NCI-H2196 (cell line): ENCODE data around the gene TAS1R3.

Experiments
- DNase-seq: peaks from one replicate; lab custom pipeline; 2025; ENCODE audit not compliant: unreplicated experiment; lab: John Stamatoyannopoulos, UW

TAS1R3 gene

DNA sequence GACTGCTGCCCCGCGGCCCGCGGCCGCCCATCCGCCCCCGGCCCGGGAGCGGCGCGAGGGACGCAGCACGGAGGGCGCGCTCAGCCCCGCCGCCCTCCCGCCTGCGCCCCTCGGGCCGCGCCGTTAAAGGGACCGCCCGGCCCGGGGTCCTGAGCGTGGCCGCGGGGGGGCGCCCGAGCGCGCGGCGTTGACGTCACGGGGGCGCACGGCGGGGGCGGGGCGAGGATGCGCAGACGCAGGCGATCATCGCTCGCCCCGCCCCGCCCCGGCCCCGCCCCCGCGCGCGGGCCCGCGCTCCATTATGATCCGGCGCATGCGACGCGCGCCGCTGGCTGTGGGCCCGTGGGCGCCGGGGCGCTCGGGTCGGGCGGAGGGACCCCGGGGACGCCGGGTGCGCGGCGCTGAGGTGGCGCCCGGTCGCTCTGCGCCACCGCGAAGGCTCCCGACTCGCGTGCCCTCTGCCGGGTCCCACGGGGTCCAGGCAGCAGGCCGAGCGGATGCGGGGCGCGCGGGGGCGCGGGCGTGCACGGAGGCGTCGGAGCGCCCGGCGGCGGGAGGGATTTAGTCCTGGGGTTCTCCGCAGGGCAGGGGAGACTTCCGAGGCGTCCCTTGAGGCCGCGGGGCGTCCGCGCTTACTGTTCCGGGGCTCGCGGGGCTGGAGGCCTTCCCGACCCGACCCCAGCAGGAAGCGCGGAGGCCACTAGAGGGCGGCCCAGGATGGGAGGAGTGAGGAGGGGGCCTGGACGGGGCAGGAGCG, 18.4 kb downstream of the TAS1R3 start, which contains the start of gene DVL1:
Gene DVL1 (minus strand): TSS at position 163 of the 757 bp plus-strand sequence. CDS start 353 bp downstream, outside the sequence.
- peak; percentile 68 for DNase-seq

DNA sequence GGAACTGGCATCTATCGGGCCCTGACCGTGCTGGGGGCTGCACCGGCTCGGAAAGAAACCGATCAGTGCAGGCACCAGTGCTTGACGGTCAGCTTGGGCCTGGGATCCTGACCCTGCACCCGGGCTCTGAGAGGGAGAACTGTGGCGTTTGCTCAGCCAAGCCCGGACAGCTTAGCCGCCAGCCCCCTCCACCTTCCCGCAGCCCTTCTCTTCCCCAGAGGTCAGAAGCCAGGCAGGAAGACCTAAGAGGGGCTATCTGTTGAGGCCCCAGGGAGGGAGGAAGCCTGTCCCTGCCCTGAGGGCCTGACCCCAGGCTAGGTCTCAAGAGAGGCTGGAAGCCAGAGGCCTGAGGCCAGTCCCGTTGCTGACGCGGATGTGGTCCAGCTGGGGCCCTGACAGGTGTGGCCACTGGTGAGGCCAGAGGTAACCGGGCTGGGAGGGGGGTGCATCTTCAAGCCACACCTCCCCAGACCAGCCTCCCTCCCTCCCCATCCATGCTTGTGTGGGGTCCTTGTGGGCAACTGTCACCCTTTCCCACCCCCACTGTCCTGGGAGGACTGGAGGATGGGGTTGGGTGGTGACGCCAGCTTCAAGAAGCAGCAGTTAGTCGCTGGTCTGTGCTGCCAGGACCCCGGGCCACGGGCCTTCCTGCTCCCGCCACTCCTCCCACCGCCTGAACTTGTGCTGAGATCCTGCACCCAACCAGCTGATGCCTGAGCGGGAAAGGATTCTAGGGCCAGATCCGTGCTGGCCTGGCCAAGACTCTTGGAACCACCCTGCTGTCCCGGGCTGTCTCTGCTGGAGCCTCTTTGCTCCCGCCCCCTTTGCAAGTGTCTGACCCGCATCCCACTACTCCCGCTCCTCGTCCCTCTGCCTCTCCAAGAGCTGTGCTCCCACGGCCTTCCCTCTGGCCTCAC, 20.7 kb downstream of the TAS1R3 start:
- no peak for DNase-seq

DNA sequence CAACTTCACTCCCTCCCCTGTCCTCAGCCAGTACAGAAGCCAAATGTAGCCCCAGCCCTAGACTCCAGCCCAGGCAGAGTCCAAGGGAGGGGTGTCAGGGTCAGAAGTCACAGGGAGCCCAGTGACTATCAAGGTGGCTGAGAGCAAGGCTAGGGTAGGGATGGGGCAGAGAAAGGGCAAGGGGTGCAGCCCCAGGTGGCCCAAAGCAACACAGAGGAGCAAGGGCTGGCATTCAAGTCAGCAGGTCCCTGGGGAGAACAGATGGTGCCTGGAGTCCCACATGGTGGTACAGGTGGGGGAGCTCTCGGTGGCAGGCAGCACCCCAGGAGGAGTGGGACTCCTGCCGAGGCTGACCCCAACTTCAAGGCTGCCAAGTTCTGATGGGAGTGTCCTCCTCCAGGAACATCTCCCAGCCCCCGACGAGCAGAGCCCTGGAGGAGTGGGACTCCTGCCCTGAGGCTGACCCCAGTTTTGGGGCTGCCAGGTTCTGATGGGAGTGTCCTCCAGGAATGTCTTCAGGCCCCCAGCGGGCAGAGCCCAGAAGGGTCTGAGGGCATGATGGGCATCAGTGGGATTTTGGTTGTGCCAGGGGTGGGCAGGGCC, 21.8 kb downstream of the TAS1R3 start:
- DNase-seq: no peak

DNA sequence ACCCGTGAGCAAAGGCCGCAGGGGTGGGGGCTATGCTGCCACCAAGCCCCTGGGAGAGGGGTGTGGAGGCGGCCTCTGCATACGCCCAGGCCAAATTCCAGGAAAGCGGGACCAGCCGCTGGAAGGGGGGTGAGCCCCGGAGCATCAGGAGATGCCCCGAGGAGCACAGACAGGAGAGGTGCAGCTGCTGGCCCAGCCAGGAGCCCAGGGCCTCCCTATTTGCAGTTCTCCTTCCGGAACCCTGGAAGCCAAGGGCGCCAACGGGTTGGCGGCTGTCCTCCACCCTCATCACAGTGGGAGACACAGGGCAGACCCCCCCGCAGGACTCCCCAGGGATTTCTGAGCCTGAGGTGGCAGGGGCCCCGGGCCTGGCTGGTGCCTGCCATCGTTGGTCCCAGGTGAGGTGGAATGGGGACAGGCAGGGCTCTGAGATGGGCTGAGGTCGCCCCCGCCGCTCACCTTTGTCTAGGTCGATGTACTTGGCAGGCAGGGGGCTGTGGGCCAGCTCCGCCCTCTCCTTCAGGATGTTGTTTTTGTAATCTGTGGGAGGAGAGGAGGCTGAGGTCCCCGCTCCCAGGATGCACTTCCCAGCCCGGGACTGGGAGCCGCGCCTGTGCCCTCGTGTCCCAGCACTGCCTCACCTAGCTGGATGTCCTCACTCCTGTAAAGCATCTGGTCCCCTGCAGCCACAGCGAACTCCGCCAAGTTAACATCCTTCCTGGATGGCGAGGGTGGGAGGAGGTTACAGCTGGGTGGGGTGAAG, 22.5 kb downstream of the TAS1R3 start:
- no peak for DNase-seq

DNA sequence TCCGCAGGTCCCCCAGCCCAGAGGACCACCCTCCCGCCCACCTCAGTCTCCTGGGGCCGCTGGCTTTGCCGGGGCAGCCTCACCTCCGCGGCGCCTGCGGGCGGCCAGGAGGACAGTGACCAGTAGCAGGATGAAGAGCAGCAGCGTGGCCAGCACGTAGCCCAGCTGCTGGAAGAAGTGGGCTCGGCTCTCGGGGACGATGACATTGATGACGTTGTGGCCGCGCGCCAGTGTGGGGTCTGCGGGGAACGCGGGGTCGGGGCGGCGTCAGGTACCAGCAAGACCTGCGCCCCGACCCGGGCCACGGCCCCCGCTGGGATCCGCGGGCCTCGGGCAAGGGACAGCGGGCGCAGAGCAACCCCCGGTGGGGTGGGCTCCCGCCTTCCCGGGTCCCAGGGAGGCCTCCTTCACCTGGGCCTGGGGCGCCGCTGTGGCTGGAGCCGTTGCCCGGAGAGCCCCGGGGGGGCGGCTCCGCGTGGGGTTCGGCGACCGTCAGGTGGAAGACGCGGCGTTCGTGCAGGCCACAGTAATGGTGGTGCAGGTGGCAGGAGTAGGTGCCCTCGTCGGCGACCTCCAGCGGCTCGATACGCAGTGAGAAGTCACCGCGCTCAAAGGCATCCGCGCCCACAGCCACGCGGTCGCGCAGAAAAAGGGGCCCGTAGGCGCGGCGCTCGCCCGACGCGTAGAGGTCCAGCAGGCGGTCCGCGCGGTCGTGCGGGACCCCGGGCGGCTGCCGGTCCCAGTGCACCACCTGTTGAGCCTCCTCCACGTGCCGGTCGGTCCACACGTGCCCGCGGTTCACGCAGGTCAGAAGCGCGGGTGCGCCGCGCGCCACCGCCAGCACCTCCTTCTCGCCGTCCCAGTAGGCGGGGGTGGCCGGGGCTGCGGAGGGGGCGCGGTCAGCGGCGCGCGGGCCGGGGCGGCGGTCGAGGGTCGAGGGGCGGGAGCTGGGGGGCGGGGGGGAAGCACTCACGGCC, 23.5 kb downstream of the TAS1R3 start:
- DNase-seq: no peak

DNA sequence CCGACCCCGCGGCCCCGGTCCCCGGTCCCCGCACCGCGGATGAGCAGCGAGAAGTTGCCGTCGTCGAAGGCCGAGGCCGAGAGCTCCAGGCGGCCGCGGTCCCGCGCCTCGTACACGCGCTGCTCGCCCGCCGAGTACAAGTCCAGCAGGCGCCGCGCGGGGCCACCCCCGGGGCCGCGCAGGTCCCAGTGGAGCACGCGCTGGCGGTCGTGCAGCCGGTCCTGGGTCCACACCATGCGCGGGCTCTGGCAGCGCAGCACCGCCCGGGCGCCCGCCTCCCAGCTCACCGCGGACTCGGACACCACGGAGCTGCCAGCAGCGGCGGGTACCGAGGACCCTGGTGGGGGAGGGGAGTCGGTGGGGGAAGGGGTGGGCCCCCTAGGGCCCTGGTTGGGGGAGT, 24.3 kb downstream of the TAS1R3 start:
- DNase-seq: peak; percentile 73

DNA sequence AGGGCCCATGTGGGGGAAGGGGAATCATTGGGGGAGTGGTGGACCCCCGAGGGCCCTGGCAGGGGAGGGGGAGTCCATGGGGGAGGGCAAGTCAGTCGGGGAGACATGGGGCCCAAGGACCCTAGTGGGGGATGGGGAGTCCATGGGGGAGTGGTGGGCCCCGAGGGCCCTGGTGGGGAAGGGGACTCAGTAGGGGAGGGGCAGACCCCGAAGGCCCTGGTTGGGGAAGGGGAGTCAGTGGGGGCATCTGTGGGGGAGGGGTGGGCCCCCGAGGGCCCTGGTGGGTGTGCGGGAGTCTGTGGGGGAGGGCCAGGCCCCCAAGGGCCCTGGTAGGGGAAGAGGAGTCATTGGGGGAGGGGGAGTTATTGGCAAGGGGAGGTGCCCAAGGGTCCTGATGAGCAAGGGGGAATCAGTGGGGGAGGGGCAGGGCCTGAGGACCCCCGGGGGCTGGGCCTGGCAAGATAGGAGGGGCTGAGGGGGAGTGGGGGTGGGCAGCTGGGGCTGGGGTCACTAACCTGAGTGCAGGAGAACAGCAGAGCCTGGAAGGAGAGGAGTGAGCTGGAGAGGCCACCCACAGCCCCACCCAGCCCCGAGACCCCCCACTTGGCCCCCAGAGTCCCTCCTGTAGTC, 25.2 kb downstream of the TAS1R3 start:
- no peak for DNase-seq

DNA sequence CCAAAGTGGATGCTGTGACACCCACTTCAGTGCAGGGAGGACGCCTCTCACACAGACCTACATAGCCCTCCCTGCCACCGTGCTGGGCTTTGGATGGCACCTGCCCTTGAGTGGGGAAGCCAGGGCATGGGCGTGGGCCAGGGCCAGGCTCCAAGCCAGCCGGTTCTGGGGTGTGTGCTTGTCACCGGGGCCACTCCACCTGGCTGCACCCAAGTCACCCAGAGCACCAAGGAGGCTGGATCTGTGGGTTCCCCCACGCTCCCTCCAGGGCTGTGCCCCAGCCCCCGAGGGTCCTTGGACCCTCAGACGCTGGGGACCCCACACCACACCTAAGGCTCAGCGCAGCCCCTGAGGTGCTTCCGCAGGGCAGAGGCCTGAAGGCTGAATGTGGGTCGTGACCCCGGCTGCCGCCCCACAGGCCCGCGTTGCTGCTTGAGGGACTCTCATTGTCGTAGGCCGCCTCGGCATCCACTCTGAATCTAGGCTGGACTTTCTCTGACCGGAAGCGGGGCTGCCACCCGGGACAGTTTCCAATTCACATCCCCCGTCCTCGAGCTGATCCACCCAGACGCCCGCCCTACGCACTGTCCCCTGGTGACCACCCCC, 25.8 kb downstream of the TAS1R3 start:
- DNase-seq: peak; percentile 20

DNA sequence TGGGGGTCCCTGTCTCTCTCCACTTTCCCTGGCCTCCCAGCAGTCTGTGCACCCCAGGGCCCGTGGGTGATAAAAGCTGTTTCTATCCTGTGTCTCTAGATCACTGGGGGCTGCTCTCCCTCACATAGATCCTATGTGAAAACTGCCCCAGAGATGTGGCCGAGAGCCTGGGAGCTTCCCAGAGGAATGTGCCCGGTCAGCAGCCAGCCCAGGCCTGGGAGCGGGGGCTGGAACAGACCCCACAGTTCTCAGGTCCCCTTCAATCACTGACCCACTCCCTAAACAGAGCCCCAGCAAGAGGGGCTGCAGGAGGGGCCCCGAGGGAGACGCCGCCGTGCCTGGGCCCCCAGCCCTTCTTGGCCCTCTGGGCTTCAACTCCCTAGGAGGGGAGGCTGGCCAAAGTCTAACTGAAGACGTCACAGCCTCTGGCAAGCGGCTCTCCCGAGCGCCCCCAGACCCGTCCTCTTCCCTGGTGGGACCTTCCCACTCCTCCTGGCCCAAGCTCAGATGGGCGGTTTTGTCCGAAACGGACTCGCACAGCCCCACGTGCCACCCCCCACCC, 26.9 kb downstream of the TAS1R3 start:
- DNase-seq: no peak

DNA sequence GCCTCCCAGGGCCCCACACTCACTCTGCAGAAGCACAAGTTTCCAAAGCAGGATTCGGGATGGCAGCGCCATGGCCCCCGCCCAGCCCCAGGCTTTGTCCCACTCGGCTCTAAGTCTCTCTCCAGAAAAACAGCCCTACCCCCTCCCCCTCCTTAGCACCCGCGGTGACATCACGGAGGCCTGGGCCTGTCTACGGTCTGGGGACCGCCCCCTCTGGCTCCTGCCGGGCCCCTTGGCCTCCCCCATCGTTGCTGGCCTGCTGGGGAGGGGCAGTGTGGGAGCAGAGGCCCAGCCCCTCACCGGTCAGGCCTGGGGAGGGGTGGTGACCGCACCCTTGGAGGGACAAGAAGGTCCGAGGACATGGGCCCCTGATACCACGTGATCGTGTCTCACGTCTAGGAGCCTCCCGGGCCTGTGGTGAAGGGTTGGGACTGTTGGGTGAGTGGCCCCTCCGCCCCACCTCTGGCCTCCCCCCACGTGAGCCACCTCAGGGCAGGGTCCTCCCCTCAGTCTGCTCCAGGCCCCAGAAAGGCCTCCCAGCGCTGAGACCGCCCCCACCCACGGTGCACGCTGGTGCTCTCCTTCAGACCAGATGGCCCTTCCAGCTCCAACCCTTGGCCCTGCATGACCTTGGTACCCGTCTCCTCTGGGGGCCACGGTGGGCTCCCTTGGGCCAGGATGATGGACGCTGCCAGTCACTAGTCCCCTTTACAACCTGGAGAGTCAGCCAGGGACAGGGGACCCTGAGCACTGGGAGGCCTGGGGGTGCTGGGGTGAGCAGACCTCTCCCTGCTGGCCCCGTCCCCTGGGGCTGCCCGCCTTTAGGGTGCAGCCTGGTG, 27.6 kb downstream of the TAS1R3 start, which contains the start of gene MXRA8:
Gene MXRA8 (minus strand): TSS at position 123 of the 839 bp plus-strand sequence. CDS start 51 bp downstream, at position 72.
- no peak for DNase-seq

DNA sequence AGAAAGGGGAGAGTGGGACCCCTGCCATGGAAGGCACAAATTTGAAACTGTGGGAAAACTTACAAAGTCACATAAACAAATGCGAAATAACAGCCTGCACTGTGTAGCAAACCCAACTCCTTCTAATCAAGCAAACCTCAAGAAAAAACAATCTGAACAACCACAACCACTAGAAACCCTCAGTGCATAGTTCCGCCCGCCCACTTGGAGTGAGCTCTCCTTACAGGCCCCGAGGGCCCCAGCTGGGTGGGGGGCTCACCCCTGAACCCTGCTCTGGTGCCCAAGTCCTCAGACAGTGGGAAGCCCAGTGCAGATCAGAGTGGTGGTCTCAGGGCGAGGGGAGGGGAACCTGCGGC, 28.2 kb downstream of the TAS1R3 start:
- no peak for DNase-seq

DNA sequence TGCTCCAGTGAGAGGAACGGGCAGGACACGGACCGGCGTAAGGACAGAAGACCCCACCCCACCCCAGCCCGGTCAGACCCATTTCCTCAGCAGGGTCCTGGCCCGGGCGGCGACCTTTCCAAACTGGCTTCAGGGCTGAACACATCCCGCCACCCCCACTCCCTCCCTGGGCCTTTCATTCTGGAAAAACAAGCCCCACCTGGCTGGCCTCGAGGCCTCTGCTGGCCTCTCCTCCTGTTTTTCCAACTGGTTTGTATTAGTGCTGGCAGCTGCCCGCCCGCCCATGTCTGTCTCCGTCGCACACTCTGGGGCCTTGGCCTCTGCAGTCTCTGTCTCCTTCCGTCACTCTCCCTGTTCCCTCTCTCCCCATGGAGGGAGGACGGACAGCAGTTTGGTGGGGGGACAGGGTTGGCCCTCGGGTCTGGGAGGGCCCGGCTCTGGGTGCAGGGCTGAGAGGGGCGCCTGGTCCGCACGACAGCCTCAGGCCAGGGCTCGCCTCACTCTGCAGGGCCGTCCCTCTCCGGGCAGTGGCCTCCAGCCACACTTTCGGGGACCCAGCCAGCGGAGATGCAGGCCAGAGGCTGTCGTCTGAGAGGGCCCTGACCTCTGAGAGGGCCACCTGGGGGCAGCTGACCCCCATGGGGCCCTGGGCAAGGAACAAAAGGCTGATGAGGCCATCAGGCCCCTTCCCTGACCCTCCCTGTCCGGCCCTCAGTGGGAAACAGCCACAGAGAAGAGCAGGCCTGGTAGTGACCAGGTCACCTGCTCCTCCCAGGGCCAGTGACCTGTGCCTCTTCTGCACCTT, 28.8 kb downstream of the TAS1R3 start:
- no peak for DNase-seq

DNA sequence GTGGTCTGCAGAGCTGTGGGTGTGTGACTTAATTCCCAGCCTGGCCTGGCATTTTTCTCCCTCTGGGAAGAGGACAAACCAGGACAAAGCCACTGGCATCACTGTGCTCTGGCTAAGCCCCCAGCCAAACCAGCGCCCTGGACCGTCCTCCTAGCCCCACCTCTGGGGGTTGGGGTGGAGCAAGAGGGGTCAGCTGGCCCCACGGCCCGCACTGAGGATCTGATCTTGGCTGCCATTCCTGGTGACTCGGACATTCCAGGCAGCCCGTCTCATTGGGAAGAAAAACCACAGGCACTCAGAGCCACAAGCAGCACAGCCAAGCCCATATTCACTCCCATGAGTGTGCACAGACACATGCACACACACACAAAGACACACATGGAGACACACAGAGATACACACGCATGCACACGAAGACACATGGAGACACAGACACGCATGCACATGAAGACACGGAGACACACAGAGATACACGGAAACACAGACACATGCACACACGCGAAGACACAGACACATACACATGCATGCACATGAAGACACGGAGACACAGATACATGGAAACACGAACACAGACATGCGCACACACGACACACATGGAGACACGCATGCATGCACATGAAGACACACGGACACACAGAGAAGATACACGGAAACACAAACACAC, 29.6 kb downstream of the TAS1R3 start:
- DNase-seq: peak; percentile 19

DNA sequence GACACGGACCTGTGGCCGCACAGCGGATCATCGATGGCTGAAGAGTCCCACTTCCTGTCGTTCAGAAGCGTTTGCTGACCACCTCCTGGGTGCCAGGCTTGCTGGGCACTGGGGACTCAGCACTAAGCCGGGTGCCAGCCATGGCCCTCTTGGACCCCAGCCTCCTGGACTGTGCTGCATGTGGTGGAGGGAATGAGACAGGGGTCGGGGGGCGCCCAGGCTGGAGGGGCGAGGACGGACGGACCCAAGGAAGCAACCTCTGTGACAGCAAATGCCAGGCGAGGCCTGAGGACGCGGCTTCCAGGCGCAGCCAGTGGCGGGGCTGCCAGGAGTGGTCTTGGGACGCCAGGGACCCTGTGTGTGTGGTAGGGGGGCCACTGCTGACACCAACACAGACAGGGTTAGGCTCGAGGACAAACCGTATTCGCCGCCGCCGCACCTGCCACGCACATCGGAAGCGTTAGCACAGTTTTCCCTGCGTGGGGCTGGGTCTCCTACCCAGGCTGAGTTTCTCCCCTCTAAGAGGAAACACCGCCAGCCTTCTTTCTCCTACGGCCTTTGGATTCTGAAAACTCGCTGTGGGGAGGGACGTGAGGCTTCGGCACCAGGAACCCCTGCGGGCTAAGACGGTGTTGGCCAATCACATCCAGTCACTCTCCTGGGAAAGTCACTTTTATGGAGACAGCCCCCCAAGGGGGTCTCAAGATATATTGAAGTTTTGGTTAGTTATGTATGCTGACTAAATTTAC, 30.3 kb downstream of the TAS1R3 start:
- DNase-seq: no peak

DNA sequence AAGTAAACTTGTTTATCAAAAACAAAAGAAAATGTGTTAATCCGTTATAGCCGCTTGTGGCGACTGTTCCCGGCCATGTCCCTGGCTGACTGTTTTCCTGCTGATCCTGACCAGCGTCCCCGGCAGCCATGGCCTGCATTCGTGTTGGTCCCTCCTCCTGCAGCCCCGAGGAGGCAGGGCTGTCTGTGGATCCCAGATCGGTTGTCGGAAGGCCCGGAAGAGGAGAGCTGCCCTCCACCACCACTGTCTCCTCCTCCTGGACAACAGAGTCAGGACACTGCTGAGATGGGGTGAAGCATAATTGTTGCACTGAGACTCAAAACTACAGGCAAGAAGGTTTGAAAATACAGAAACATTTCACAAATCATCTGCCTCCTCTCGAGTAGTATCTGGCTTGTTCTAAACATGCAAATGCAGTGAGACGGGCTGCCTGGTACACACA, 30.9 kb downstream of the TAS1R3 start:
- no peak for DNase-seq
